Thyroid gland (tissue), 4 donors: Measurements from ENCODE around the gene PCGF3.

Source experiments
- CTCF ChIP-seq, 6 experiments: fragments of 200-600 bp in 3 of 6; fragments of 450-650 bp in 3 of 6; sonication (generic) in 3 of 6; IDR thresholded peaks; one replicate each; pipeline ENCODE4 v1.5.1; 2016 to 2019; ENCODE audit warnings: antibody characterized with exemption in 6 of 6, mild to moderate bottlenecking in 2 of 6, inconsistent platforms in 1 of 6, moderate library complexity in 1 of 6
- POLR2A ChIP-seq, 2 donors: fragments of 450-650 bp; IDR thresholded peaks; one replicate each; pipeline ENCODE4 v1.6.1; 2017; ENCODE audit warnings: antibody characterized with exemption in 2 of 2, mild to moderate bottlenecking in 2 of 2, moderate library complexity in 1 of 2

- TF ChIP-seq POLR2A (IDR thresholded peaks at IDR 0.05) = no peak
- no peak for TF ChIP-seq CTCF (IDR thresholded peaks at IDR 0.05)
Observed at GRCh38 chr4:740011-740410, 34.4 kb downstream of the PCGF3 start.
